Posterior vena cava (tissue), 2 donors: ENCODE data around the gene ENDOG. TPM values are rescaled to one million over a fixed set of nuclear protein-coding genes. Genes with fewer than 3 reads are reported as not detected.
A peak's percentile ranks its signal among the peaks of the same experiment; 100 is the strongest.
"Not testable (repeated sequence)": the region's sequence is repeated elsewhere in the genome, so short reads cannot be mapped to it uniquely, and the experiment has no call there.

Experiments
- DNase-seq: peaks from one replicate; pipeline ENCODE4 v3.0.0-alpha.2; 2020; ENCODE audit warnings: low spot score
- intact Hi-C, 2 donors: fragments of 100-400 bp; cut with DNase I; formaldehyde crosslinking; loops; one replicate each; pipeline versions ENCODE4 v1.14.1 to v1.14.2; 2022 to 2023
- total RNA-seq, 2 donors: library from RNA; stranded (reverse); fragmentation: NEBNext Ultra II Directional; extraction: Animal tissue kit (Norgen Biotek cat#: 25700); gene quantifications; one replicate each; pipeline ENCODE4 v1.2.1, GENCODE V29; 2021
- donor health status: DM: yes; HTN: yes; CAD: no.
- donor health status: DM: yes; HTN: yes; CAD: no.

ENDOG gene
- total RNA-seq, 2 donors from 2014 or later, result 15.8 to 16.6 TPM

GRCh38 chr9:128823903-128824406 lies 5.7 kb downstream of the ENDOG start:
- intact Hi-C loops, result no loop called here
- DNase-seq, result no peak

GRCh38 chr9:128824911-128825310 lies 6.6 kb downstream of the ENDOG start:
- intact Hi-C loops, result no loop called here
- DNase-seq, result no peak

GRCh38 chr9:128825923-128826700 lies 7.8 kb downstream of the ENDOG start:
- no peak for DNase-seq
- intact Hi-C loops, result no loop called here

- intact Hi-C loops, result no loop called here
- DNase-seq, result no peak
Measured at GRCh38 chr9:128828267-128828666, 10.0 kb downstream of the ENDOG start.

- DNase-seq, result no peak
- intact Hi-C loops, result no loop called here
Measured at GRCh38 chr9:128828719-128829452, 10.6 kb downstream of the ENDOG start.

- peak; percentile 97 for DNase-seq
- intact Hi-C loops, result no loop called here
Measured at GRCh38 chr9:128829477-128830251, 11.4 kb downstream of the ENDOG start, which contains the start of gene SPOUT1. Gene SPOUT1 (minus strand): TSS chr9:128829794. CDS start chr9:128829780, 14 bp downstream.

GRCh38 chr9:128833696-128834095 lies 15.4 kb downstream of the ENDOG start:
- intact Hi-C loops, result no loop called here
- no peak for DNase-seq

- intact Hi-C loops, result no loop called here
- DNase-seq, result no peak
Measured at GRCh38 chr9:128835246-128836210, 17.2 kb downstream of the ENDOG start.

- intact Hi-C loops, result no loop called here
- no peak for DNase-seq
Measured at GRCh38 chr9:128836509-128837145, 18.3 kb downstream of the ENDOG start.

GRCh38 chr9:128838338-128838737 lies 20.0 kb downstream of the ENDOG start:
- no peak for DNase-seq
- intact Hi-C loops, result no loop called here

GRCh38 chr9:128840524-128840923 lies 22.2 kb downstream of the ENDOG start:
- no peak for DNase-seq
- intact Hi-C loops, result no loop called here

GRCh38 chr9:128841694-128842492 lies 23.6 kb downstream of the ENDOG start:
- intact Hi-C loops, result no loop called here
- no peak for DNase-seq

GRCh38 chr9:128843171-128843570 lies 24.9 kb downstream of the ENDOG start:
- intact Hi-C loops, DNase-seq: not testable (repeated sequence)

- peak; percentile 72 for DNase-seq
- intact Hi-C loops, result no loop called here
Measured at GRCh38 chr9:128845186-128845931, 27.1 kb downstream of the ENDOG start.

- peak; percentile 32 for DNase-seq
- intact Hi-C loops, result no loop called here
Measured at GRCh38 chr9:128846680-128847030, 28.4 kb downstream of the ENDOG start.

- intact Hi-C loops, result no loop called here
- no peak for DNase-seq
Measured at GRCh38 chr9:128847803-128848202, 29.5 kb downstream of the ENDOG start.

- intact Hi-C loops, result not testable (repeated sequence)
Measured at GRCh38 chr9:128851024-128851423, 32.7 kb downstream of the ENDOG start.

More at GRCh38 chr9:128851024-128851423, 32.7 kb downstream of the ENDOG start:
- DNase-seq, result not testable (repeated sequence)
